ENCODE data around the gene PGBD5.

The PGBD5 gene

GRCh38 chr1:230376296-230376695 is 49.8 kb downstream of the PGBD5 start:
- no peak for DNase-seq (ENCODE audit: low read depth)

- no peak for DNase-seq (ENCODE audit: low read depth)
These were observed 50.4 kb downstream of the PGBD5 start for GRCh38 chr1:230375780-230376179.

GRCh38 chr1:230375147-230375546 is 51.0 kb downstream of the PGBD5 start:
- no peak for DNase-seq (ENCODE audit: low read depth)

- no peak for DNase-seq (ENCODE audit: low read depth)
These were observed 54.0 kb downstream of the PGBD5 start for GRCh38 chr1:230371923-230372703.

- no peak for DNase-seq (ENCODE audit: low read depth)
These were observed 56.0 kb downstream of the PGBD5 start for GRCh38 chr1:230370109-230370508.

GRCh38 chr1:230368871-230369270 is 57.3 kb downstream of the PGBD5 start:
- DNase-seq (ENCODE audit: low read depth) = no peak

GRCh38 chr1:230368363-230368762 is 57.8 kb downstream of the PGBD5 start:
- no peak for DNase-seq (ENCODE audit: low read depth)

- no peak for DNase-seq (ENCODE audit: low read depth)
These were observed 59.6 kb downstream of the PGBD5 start for GRCh38 chr1:230366504-230366915.

GRCh38 chr1:230365723-230366307 is 60.3 kb downstream of the PGBD5 start:
- no peak for DNase-seq (ENCODE audit: low read depth)

GRCh38 chr1:230362949-230363348 is 63.2 kb downstream of the PGBD5 start:
- no peak for DNase-seq (ENCODE audit: low read depth)

GRCh38 chr1:230361941-230362340 is 64.2 kb downstream of the PGBD5 start:
- DNase-seq (ENCODE audit: low read depth) = no peak

- peak; percentile 21 for DNase-seq (ENCODE audit: low read depth)
These were observed 66.0 kb downstream of the PGBD5 start for GRCh38 chr1:230359992-230360668.

GRCh38 chr1:230356869-230357794 is 69.0 kb downstream of the PGBD5 start:
- DNase-seq (ENCODE audit: low read depth) = no peak

- no peak for DNase-seq (ENCODE audit: low read depth)
These were observed 69.9 kb downstream of the PGBD5 start for GRCh38 chr1:230356190-230356589.

GRCh38 chr1:230355594-230355993 is 70.5 kb downstream of the PGBD5 start:
- DNase-seq (ENCODE audit: low read depth) = no peak

GRCh38 chr1:230355128-230355527 is 71.0 kb downstream of the PGBD5 start:
- DNase-seq (ENCODE audit: low read depth) = no peak

- DNase-seq (ENCODE audit: low read depth) = no peak
These were observed 72.1 kb downstream of the PGBD5 start for GRCh38 chr1:230354005-230354404.

GRCh38 chr1:230352537-230352936 is 73.6 kb downstream of the PGBD5 start:
- DNase-seq (ENCODE audit: low read depth) = no peak

- DNase-seq (ENCODE audit: low read depth) = no peak
These were observed 74.1 kb downstream of the PGBD5 start for GRCh38 chr1:230351983-230352382.

GRCh38 chr1:230351514-230351913 is 74.6 kb downstream of the PGBD5 start:
- DNase-seq (ENCODE audit: low read depth) = no peak

GRCh38 chr1:230350208-230350921 is 75.8 kb downstream of the PGBD5 start:
- no peak for DNase-seq (ENCODE audit: low read depth)

GRCh38 chr1:230349020-230349393 is 77.1 kb downstream of the PGBD5 start:
- no peak for DNase-seq (ENCODE audit: low read depth)
